Lung (tissue), 12 donors: ENCODE results near the gene TLX2. TPM values are rescaled to one million over a fixed set of nuclear protein-coding genes. Genes with fewer than 3 reads are reported as not detected.

ENCODE experiments used
- ATAC-seq: fragments of 200-7000 bp; cut with Tn5 transposase; one replicate; pipeline ENCODE4 v1.9.1; 2020; ENCODE audit warnings: moderate number of reproducible peaks; ENCODE audit not compliant: insufficient read depth, low FRiP score
- DNase-seq, 3 donors: peaks; one replicate each; pipeline ENCODE4 v3.0.0-alpha.2; 2013 to 2017
- H3K27ac ChIP-seq, 2 donors: one replicate each; pipeline ENCODE4 v1.5.1; 2013; ENCODE audit warnings: mild to moderate bottlenecking in 2 of 2, moderate library complexity in 2 of 2, control low read depth in 1 of 2, inconsistent platforms in 1 of 2, low read depth in 1 of 2, low read length in 1 of 2
- H3K27me3 ChIP-seq, 3 donors: one replicate each; pipeline ENCODE4 v1.5.1; 2013; ENCODE audit warnings: low read length in 2 of 3; ENCODE audit not compliant: control insufficient read depth in 3 of 3, insufficient read depth in 3 of 3
- H3K36me3 ChIP-seq, 4 donors: one replicate each; pipeline ENCODE4 v1.5.1; 2013; ENCODE audit warnings: low read length in 4 of 4, mild to moderate bottlenecking in 1 of 4, moderate library complexity in 1 of 4; ENCODE audit not compliant: control insufficient read depth in 4 of 4, insufficient read depth in 4 of 4
- H3K4me1 ChIP-seq, 5 donors: one replicate each; pipeline ENCODE4 v1.5.1; 2013; ENCODE audit warnings: low read length in 5 of 5, mild to moderate bottlenecking in 2 of 5, moderate library complexity in 1 of 5; ENCODE audit not compliant: control insufficient read depth in 5 of 5, insufficient read depth in 5 of 5
- H3K4me3 ChIP-seq: one replicate; pipeline ENCODE4 v1.5.1; 2013; ENCODE audit warnings: mild to moderate bottlenecking, control low read depth, moderate library complexity
- H3K9ac ChIP-seq, 2 donors: one replicate each; pipeline ENCODE4 v1.5.1; 2013; ENCODE audit warnings: low read length in 2 of 2, control low read depth in 1 of 2; ENCODE audit not compliant: insufficient read depth in 1 of 2
- H3K9me3 ChIP-seq, 4 donors: one replicate each; pipeline ENCODE4 v1.5.1; 2013; ENCODE audit warnings: low read length in 3 of 4, mild to moderate bottlenecking in 1 of 4, moderate library complexity in 1 of 4; ENCODE audit not compliant: control insufficient read depth in 4 of 4, insufficient read depth in 3 of 4
- WGBS, 2 donors: extraction: QIAGEN DNeasy Blood & Tissue Kit; methylation state at CpG; one replicate each; pipeline ENCODE4 v1.1.7; 2013; 5-methylcytosine and 5-hydroxymethylcytosine counted together
- polyA plus RNA-seq, 2 donors: library from polyadenylated mRNA; stranded (reverse); fragments of 200-250 nt; gene quantifications; one replicate each; pipeline ENCODE4 v1.2.1, GENCODE V29; 2013
- total RNA-seq, 2 donors: library from RNA; depleted of rRNA in 1 of 2; stranded (reverse); fragments of >200 nt in 1 of 2; gene quantifications; one replicate each; pipeline ENCODE4 v1.2.1, GENCODE V29; 2014 to 2021
- TF ChIP-seq, protein P1 (sequence below): IDR thresholded peaks from 2 replicates; pipeline ENCODE4 v1.5.1; 2012; ENCODE audit warnings: mild to moderate bottlenecking; ENCODE audit errors: control extremely low read depth, extremely low read depth
- donor health status: control.
- donor health status: control.
- donor health status: Bipolar disorder and iron deficiency.
- donor health status: healthy.
- donor health status: DM: yes; HTN: yes; CAD: no.

The TLX2 gene
- total and polyA plus RNA-seq, 4 donors: 0.03 TPM; not detected in 3

DNA sequence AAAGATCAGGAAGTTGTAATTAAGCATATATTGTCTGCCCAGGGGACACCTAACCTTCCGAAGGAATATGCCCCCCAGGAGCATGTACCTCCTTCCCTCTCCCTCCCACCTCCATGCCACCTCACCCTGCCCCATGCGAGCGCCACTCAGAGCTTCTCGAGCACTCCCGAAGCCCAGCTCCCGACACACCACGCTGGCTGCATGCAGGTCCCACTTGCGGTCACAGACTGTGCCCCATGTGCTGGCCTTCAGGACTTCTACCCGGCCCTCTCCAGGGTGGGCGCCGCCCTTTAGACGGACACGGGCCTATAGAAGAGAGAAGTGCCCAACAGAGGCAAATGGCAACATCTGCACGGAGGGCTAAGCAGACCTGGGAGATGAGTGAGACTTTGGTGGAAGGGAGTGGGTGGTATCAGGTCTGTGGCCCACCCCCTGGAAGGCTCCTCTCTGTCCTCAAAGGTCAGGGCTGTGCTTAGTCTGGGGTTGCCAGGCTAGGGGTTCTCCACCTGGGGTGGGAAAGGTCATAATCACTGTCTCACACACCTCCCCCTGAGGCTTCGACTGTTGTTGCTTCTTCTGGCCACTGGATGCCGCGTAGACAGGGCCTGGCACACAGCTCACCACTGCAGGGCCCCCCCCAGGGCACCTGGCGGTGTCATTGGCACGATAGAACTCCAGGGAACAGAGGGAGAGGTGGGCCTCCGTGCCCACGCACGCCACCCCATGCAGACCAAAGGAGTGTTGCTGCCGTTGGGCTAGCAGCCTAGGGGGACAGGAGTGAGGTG is 22.1 kb downstream of the TLX2 start:
- no peak overlapping the region for H3K27ac ChIP-seq
- ATAC-seq (no peak), DNase-seq (no peak)
- H3K4me3 ChIP-seq: no peak overlapping the region
- TF ChIP-seq, protein P1, sequence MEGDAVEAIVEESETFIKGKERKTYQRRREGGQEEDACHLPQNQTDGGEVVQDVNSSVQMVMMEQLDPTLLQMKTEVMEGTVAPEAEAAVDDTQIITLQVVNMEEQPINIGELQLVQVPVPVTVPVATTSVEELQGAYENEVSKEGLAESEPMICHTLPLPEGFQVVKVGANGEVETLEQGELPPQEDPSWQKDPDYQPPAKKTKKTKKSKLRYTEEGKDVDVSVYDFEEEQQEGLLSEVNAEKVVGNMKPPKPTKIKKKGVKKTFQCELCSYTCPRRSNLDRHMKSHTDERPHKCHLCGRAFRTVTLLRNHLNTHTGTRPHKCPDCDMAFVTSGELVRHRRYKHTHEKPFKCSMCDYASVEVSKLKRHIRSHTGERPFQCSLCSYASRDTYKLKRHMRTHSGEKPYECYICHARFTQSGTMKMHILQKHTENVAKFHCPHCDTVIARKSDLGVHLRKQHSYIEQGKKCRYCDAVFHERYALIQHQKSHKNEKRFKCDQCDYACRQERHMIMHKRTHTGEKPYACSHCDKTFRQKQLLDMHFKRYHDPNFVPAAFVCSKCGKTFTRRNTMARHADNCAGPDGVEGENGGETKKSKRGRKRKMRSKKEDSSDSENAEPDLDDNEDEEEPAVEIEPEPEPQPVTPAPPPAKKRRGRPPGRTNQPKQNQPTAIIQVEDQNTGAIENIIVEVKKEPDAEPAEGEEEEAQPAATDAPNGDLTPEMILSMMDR: no peak
- no peaks in the 10 kb centered on the region for H3K27me3 ChIP-seq
- 87 to 92% methylated on average over 22 to 23 of the region's 23 CpGs for WGBS, 2 donors
- no peak overlapping the region for H3K9ac ChIP-seq
- H3K4me1 ChIP-seq: peaks cover 0 to 2% (median 0%) of the 10 kb centered on the region in 5 donors
- peaks cover 5 to 23% (median 12%) of the 10 kb centered on the region in 4 donors for H3K36me3 ChIP-seq
- no peaks in the 10 kb centered on the region for H3K9me3 ChIP-seq

DNA sequence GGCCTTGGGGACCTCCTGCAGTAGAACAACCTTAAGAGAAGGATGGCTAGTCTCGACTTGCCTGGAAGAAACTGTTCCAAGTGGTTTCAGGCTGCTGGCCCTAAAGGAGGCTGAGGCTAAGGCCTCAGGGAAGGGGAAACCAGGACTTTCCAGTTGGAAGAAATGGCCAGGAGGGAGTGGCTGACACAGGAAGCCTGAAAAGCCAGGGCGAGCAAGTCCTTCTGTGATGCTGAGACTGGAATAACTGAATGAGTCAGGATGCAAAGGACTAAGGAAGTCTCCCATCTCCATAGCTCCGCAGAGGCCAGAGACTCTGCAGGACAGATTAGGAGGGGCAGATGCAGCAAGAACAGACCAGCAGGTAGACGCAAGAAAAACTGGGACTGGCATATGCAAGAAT is 22.9 kb downstream of the TLX2 start:
- H3K27me3 ChIP-seq: no peaks in the 10 kb centered on the region
- no peak for DNase-seq
- H3K9me3 ChIP-seq: no peaks in the 10 kb centered on the region
- no peak overlapping the region for H3K27ac ChIP-seq
- 75 to 85% methylated on average over 4 of the region's 4 CpGs for WGBS, 2 donors
- H3K4me1 ChIP-seq: no peaks in the 10 kb centered on the region
- no peak overlapping the region for H3K9ac ChIP-seq
- no peak overlapping the region for H3K4me3 ChIP-seq
- no peak for ATAC-seq
- TF ChIP-seq, protein P1: no peak
- peaks cover 5 to 16% (median 9%) of the 10 kb centered on the region in 4 donors for H3K36me3 ChIP-seq

DNA sequence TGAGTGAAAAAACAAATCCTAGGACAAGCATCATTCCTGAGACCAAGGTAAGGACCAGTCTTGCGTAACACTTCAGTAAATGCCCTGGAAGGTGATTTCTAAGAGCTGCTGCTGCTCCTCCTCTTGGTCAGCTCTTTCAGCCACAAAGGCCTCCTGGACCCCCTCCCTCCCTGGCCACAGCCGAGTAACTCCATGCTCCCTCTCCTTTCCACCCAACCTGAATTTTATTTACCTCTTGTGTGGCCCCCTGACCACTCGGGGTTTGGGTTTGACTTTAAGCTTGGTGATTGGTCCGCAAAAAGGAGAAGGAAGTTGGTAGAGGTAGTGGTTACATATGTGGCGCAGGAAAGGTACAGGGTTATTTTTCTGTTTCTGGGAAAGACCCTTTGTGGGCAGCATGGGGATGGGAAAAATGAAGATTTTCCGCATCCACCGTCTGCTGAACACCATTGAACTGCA is 24.7 kb downstream of the TLX2 start:
- Histone ChIP-seq H3K27ac (no peak overlapping the region), H3K4me3 (no peak overlapping the region), H3K9me3 (no peaks in the 10 kb centered on the region), H3K9ac (no peak overlapping the region), H3K4me1 (no peaks in the 10 kb centered on the region), H3K36me3 (peaks cover 0 to 2% (median 0%) of the 10 kb centered on the region in 4 donors), H3K27me3 (no peaks in the 10 kb centered on the region)
- no peak for ATAC-seq
- WGBS, 2 donors: 34 to 55% methylated on average over 7 of the region's 7 CpGs
- TF ChIP-seq, protein P1: no peak
- no peak for DNase-seq
